H9 (cell line): ENCODE data around the gene MAEA. TPM values are rescaled to one million over a fixed set of nuclear protein-coding genes. Genes with fewer than 3 reads are reported as not detected.

Experiments
- DNase-seq: peaks from one replicate; pipeline ENCODE4 v3.0.0-alpha.2; 2017
- H2AFZ ChIP-seq: one replicate; pipeline ENCODE4 v1.6.1; 2013; ENCODE audit warnings: mild to moderate bottlenecking, low read length, control low read depth, moderate library complexity
- H2AK5ac ChIP-seq: 2 replicates; pipeline ENCODE4 v1.6.1; 2013; ENCODE audit warnings: low read length, control low read depth, mixed read lengths; ENCODE audit not compliant: insufficient read length
- H2BK120ac ChIP-seq: one replicate; pipeline ENCODE4 v1.6.1; 2013; ENCODE audit warnings: low read depth, mild to moderate bottlenecking, low read length, control low read depth, inconsistent platforms; ENCODE audit not compliant: poor library complexity, severe bottlenecking
- H2BK12ac ChIP-seq: 2 replicates; pipeline ENCODE4 v1.6.1; 2013; ENCODE audit warnings: low read length, control low read depth, mixed read lengths, low read depth; ENCODE audit not compliant: insufficient read length
- H2BK15ac ChIP-seq: 2 replicates; pipeline ENCODE4 v1.6.1; 2013; ENCODE audit warnings: low read depth, low read length, control low read depth
- H2BK20ac ChIP-seq: one replicate; pipeline ENCODE4 v1.6.1; 2013; ENCODE audit warnings: low read depth, mild to moderate bottlenecking, low read length, control low read depth, inconsistent platforms; ENCODE audit not compliant: poor library complexity, severe bottlenecking
- H2BK5ac ChIP-seq: 2 replicates; pipeline ENCODE4 v1.6.1; 2013; ENCODE audit warnings: low read length, control low read depth, mixed read lengths; ENCODE audit not compliant: insufficient read length
- H3K14ac ChIP-seq: 2 replicates; pipeline ENCODE4 v1.6.1; 2013; ENCODE audit warnings: low read length, control low read depth; ENCODE audit not compliant: insufficient read depth
- H3K18ac ChIP-seq: 2 replicates; pipeline ENCODE4 v1.6.1; 2013; ENCODE audit warnings: low read depth, mild to moderate bottlenecking, mixed read lengths, low read length, control low read depth; ENCODE audit not compliant: insufficient read length
- H3K23ac ChIP-seq: 2 replicates; pipeline ENCODE4 v1.6.1; 2013; ENCODE audit warnings: low read length, control low read depth, mixed read lengths, low read depth; ENCODE audit not compliant: insufficient read length
- H3K23me2 ChIP-seq: 2 replicates; pipeline ENCODE4 v1.6.1; 2013; ENCODE audit warnings: low read depth, mild to moderate bottlenecking, mixed read lengths, low read length, control low read depth; ENCODE audit not compliant: insufficient read length, poor library complexity, severe bottlenecking
- H3K27ac ChIP-seq: 2 replicates; pipeline ENCODE4 v1.5.1; 2013; ENCODE audit warnings: low read length, control low read depth, mixed read lengths, low read depth; ENCODE audit not compliant: insufficient read length
- H3K27me3 ChIP-seq: 2 replicates; pipeline ENCODE4 v1.6.1; 2013; ENCODE audit warnings: low read length, control low read depth, inconsistent platforms; ENCODE audit not compliant: insufficient read depth
- H3K4ac ChIP-seq: 2 replicates; pipeline ENCODE4 v1.6.1; 2013; ENCODE audit warnings: low read depth, mild to moderate bottlenecking, control low read depth, inconsistent platforms, low read length, moderate library complexity
- H3K4me1 ChIP-seq: 2 replicates; pipeline ENCODE4 v1.6.1; 2013; ENCODE audit warnings: low read length, control low read depth, inconsistent platforms; ENCODE audit not compliant: insufficient read depth
- H3K4me2 ChIP-seq: 2 replicates; pipeline ENCODE4 v1.6.1; 2013; ENCODE audit warnings: low read length, control low read depth, mixed read lengths; ENCODE audit not compliant: insufficient read length, insufficient read depth
- H3K56ac ChIP-seq: 2 replicates; pipeline ENCODE4 v1.6.1; 2013; ENCODE audit warnings: low read depth, mild to moderate bottlenecking, mixed read lengths, low read length, control low read depth; ENCODE audit not compliant: insufficient read length
- H3K79me1 ChIP-seq: 2 replicates; pipeline ENCODE4 v1.6.1; 2013; ENCODE audit warnings: low read depth, mild to moderate bottlenecking, moderate library complexity, low read length, control low read depth, inconsistent platforms; ENCODE audit not compliant: insufficient read depth, poor library complexity, severe bottlenecking
- H3K79me2 ChIP-seq: 2 replicates; pipeline ENCODE4 v1.6.1; 2013; ENCODE audit warnings: low read length, control low read depth, inconsistent platforms; ENCODE audit not compliant: insufficient read depth
- H3K9ac ChIP-seq: 2 replicates; pipeline ENCODE4 v1.6.1; 2013; ENCODE audit warnings: low read length, control low read depth, mixed read lengths; ENCODE audit not compliant: insufficient read length; ENCODE audit errors: extremely low read depth
- H3K9me3 ChIP-seq: one replicate; pipeline ENCODE4 v1.6.1; 2013; ENCODE audit warnings: low read depth, low read length, inconsistent platforms; ENCODE audit not compliant: control insufficient read depth
- H3T11ph ChIP-seq: one replicate; pipeline ENCODE4 v1.6.1; 2013; ENCODE audit warnings: mild to moderate bottlenecking, low read length, control low read depth, inconsistent platforms
- H4K20me1 ChIP-seq: one replicate; pipeline ENCODE4 v1.6.1; 2013; ENCODE audit not compliant: control insufficient read depth, insufficient read length, insufficient read depth
- H4K5ac ChIP-seq: 2 replicates; pipeline ENCODE4 v1.6.1; 2013; ENCODE audit warnings: low read depth, mild to moderate bottlenecking, mixed read lengths, low read length, control low read depth; ENCODE audit not compliant: insufficient read length
- H4K8ac ChIP-seq: replicated peaks from 2 replicates; pipeline ENCODE4 v1.6.1; 2013; ENCODE audit warnings: low read length, control low read depth, mixed read lengths, low read depth; ENCODE audit not compliant: insufficient read length
- H4K91ac ChIP-seq: 2 replicates; pipeline ENCODE4 v1.6.1; 2013; ENCODE audit warnings: low read depth, mild to moderate bottlenecking, moderate library complexity, mixed read lengths, low read length, control low read depth; ENCODE audit not compliant: insufficient read length
- H3K27ac Mint-ChIP-seq, 3 experiments: 2 replicates in 2 of 3; 3 replicates in 1 of 3; pipeline ENCODE4 v1.8.0; 2020 to 2021; ENCODE audit warnings: mixed read lengths in 3 of 3, mild to moderate bottlenecking in 1 of 3, moderate library complexity in 1 of 3
- H3K27me3 Mint-ChIP-seq: 2 replicates; pipeline ENCODE4 v1.8.0; 2021; ENCODE audit warnings: low read depth, mild to moderate bottlenecking, moderate library complexity, mixed read lengths
- H3K36me3 Mint-ChIP-seq, 3 experiments: 2 replicates in 2 of 3; 3 replicates in 1 of 3; pipeline ENCODE4 v1.8.0; 2020 to 2021; ENCODE audit warnings: low read depth in 3 of 3, mixed read lengths in 3 of 3; ENCODE audit not compliant: insufficient read depth in 1 of 3
- H3K4me1 Mint-ChIP-seq, 2 experiments: 2 replicates each; pipeline ENCODE4 v1.8.0; 2020; ENCODE audit warnings: mixed read lengths in 2 of 2
- H3K4me3 Mint-ChIP-seq, 2 experiments: 2 replicates in 1 of 2; 3 replicates in 1 of 2; pipeline ENCODE4 v1.8.0; 2020 to 2021; ENCODE audit warnings: mild to moderate bottlenecking in 2 of 2, mixed read lengths in 2 of 2, moderate library complexity in 1 of 2
- H3K9me3 Mint-ChIP-seq, 2 experiments: 2 replicates in 1 of 2; 3 replicates in 1 of 2; pipeline ENCODE4 v1.8.0; 2020; ENCODE audit warnings: mild to moderate bottlenecking in 2 of 2, mixed read lengths in 2 of 2, moderate library complexity in 1 of 2
- CTCF ChIP-seq: fragments of 200-600 bp; sonication (generic); conservative IDR thresholded peaks from 3 replicates; pipeline ENCODE4 v1.8.0; 2021; ENCODE audit warnings: antibody characterized with exemption, mild to moderate bottlenecking
- WGBS: extraction: QIAGEN DNeasy Blood & Tissue Kit; methylation state at CpG from one replicate; pipeline ENCODE4 v1.1.7; 2013; ENCODE audit warnings: missing lambda C conversion rate, low lambda C conversion rate, mixed read lengths; ENCODE audit not compliant: insufficient read length; ENCODE audit errors: extremely low coverage; 5-methylcytosine and 5-hydroxymethylcytosine counted together
- total RNA-seq: library from RNA; stranded (reverse); gene quantifications from 2 replicates; pipeline ENCODE4 v1.2.1, GENCODE V29; 2021

The MAEA gene
- total RNA-seq, 1 experiment from 2014 or later: 85.6 TPM

GRCh38 chr4:1298461-1298860 lies 8.8 kb downstream of the MAEA start:
- no peak overlapping the region for H2BK20ac ChIP-seq
- no peaks in the 10 kb centered on the region for H3K9me3 Mint-ChIP-seq
- H3K27ac ChIP-seq: no peak overlapping the region
- no peak overlapping the region for H3K4me3 Mint-ChIP-seq
- no peak for TF ChIP-seq CTCF
- H3K4ac ChIP-seq: no peak overlapping the region
- H2BK120ac ChIP-seq: no peak overlapping the region
- H3K27me3 ChIP-seq: no peaks in the 10 kb centered on the region
- no peak overlapping the region for H4K91ac ChIP-seq
- H2BK15ac ChIP-seq: no peak overlapping the region
- H2AFZ ChIP-seq: no peak overlapping the region
- no peaks in the 10 kb centered on the region for H4K20me1 ChIP-seq
- no peak overlapping the region for H2AK5ac ChIP-seq
- no peak overlapping the region for H3K9ac ChIP-seq
- H3K23ac ChIP-seq: no peak overlapping the region
- peaks cover 25 to 34% of the 10 kb centered on the region in 2 experiments for H3K4me1 Mint-ChIP-seq
- no peak overlapping the region for H3K56ac ChIP-seq
- peaks cover 12% of the 10 kb centered on the region for H3K79me1 ChIP-seq
- H3K9me3 ChIP-seq: no peaks in the 10 kb centered on the region
- peaks cover 4 to 42% (median 27%) of the 10 kb centered on the region in 3 experiments for H3K36me3 Mint-ChIP-seq
- no peak overlapping the region for H4K8ac ChIP-seq
- no peak for DNase-seq
- H3K27me3 Mint-ChIP-seq: no peaks in the 10 kb centered on the region
- no peak overlapping the region for H4K5ac ChIP-seq
- H3K79me2 ChIP-seq: peaks cover 52% of the 10 kb centered on the region; the same call in 1 of the 2 replicates
- H3K23me2 ChIP-seq: no peaks in the 10 kb centered on the region
- WGBS: no CpG with 5 or more reads among the region's 7 CpGs
- H3K14ac ChIP-seq: no peak overlapping the region
- no peaks in the 10 kb centered on the region for H3K4me1 ChIP-seq
- no peak overlapping the region for H2BK5ac ChIP-seq
- no peak overlapping the region for H3K18ac ChIP-seq
- peak overlapping the region in 1 of 3 experiments; percentile 75; a peak in 2 of 7 replicates for H3K27ac Mint-ChIP-seq
- H2BK12ac ChIP-seq: no peak overlapping the region
- no peak overlapping the region for H3T11ph ChIP-seq
- no peak overlapping the region for H3K4me2 ChIP-seq
